ENCODE results near the gene PDE8B. TPM values are rescaled to one million over a fixed set of nuclear protein-coding genes. Genes with fewer than 3 reads are reported as not detected.

The PDE8B gene
- total RNA-seq, 1 experiment from 2014 or later = 0.07 TPM

DNA sequence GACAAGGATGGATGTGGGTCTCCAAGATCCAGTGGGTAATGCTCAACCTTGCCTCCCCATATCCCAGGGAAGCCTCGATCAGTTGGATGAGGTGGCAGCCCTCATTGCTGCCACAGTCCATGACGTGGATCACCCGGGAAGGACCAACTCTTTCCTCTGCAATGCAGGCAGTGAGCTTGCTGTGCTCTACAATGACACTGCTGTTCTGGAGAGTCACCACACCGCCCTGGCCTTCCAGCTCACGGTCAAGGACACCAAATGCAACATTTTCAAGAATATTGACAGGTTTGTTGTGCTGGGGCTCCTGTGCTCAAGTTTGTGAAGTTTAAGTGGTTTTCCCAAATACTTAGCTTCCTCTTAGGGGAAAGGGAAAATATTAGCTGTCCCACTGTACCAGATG, 207.7 kb downstream of the PDE8B start:
- Histone ChIP-seq H3K56ac (ENCODE audit: insufficient read length, low read depth, low read length) (no peak overlapping the region), H4K20me1 (ENCODE audit: control insufficient read depth, insufficient read depth, insufficient read length) (no peaks in the 10 kb centered on the region), H3K4me2 (ENCODE audit: insufficient read depth, insufficient read length, low read length) (no peak overlapping the region), H3K23me2 (ENCODE audit: insufficient read length, low read depth, low read length, poor library complexity, severe bottlenecking) (no peaks in the 10 kb centered on the region), H2AFZ (ENCODE audit: low read length) (no peak overlapping the region), H2AK5ac (ENCODE audit: insufficient read length, low read length) (no peak overlapping the region), H3K9ac (ENCODE audit: extremely low read depth, insufficient read length, low read length) (no peak overlapping the region), H3K23ac (ENCODE audit: insufficient read length, low read depth, low read length) (no peak overlapping the region), H4K91ac (ENCODE audit: insufficient read length, low read depth, low read length) (no peak overlapping the region), H2BK15ac (ENCODE audit: low read depth, low read length) (no peak overlapping the region), H3K18ac (ENCODE audit: insufficient read length, low read depth, low read length) (no peak overlapping the region), H3K4ac (ENCODE audit: low read depth, low read length) (no peak overlapping the region), H4K5ac (ENCODE audit: insufficient read length, low read depth, low read length) (no peak overlapping the region), H2BK120ac (ENCODE audit: low read depth, low read length, poor library complexity, severe bottlenecking) (no peak overlapping the region), H2BK12ac (ENCODE audit: insufficient read length, low read depth, low read length) (no peak overlapping the region), H2BK20ac (ENCODE audit: low read depth, low read length, poor library complexity, severe bottlenecking) (no peak overlapping the region), H4K8ac (replicated peaks; ENCODE audit: insufficient read length, low read depth, low read length) (no peak overlapping the region), H3K79me2 (ENCODE audit: insufficient read depth, low read length) (no peaks in the 10 kb centered on the region), H3K27ac (ENCODE audit: insufficient read length, low read depth, low read length) (no peak overlapping the region), H3K79me1 (ENCODE audit: insufficient read depth, low read depth, low read length, poor library complexity, severe bottlenecking) (no peaks in the 10 kb centered on the region), H2BK5ac (ENCODE audit: insufficient read length, low read length) (no peak overlapping the region), H3K4me1 (ENCODE audit: insufficient read depth, low read length) (no peaks in the 10 kb centered on the region), H3T11ph (ENCODE audit: low read length) (no peak overlapping the region), H3K27me3 (ENCODE audit: insufficient read depth, low read length) (no peaks in the 10 kb centered on the region), H3K9me3 (ENCODE audit: control insufficient read depth, low read depth, low read length) (no peaks in the 10 kb centered on the region), H3K14ac (ENCODE audit: insufficient read depth, low read length) (peak overlapping the region; percentile 63; the same call in 1 of the 2 replicates)
- TF ChIP-seq, protein P1, sequence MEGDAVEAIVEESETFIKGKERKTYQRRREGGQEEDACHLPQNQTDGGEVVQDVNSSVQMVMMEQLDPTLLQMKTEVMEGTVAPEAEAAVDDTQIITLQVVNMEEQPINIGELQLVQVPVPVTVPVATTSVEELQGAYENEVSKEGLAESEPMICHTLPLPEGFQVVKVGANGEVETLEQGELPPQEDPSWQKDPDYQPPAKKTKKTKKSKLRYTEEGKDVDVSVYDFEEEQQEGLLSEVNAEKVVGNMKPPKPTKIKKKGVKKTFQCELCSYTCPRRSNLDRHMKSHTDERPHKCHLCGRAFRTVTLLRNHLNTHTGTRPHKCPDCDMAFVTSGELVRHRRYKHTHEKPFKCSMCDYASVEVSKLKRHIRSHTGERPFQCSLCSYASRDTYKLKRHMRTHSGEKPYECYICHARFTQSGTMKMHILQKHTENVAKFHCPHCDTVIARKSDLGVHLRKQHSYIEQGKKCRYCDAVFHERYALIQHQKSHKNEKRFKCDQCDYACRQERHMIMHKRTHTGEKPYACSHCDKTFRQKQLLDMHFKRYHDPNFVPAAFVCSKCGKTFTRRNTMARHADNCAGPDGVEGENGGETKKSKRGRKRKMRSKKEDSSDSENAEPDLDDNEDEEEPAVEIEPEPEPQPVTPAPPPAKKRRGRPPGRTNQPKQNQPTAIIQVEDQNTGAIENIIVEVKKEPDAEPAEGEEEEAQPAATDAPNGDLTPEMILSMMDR (conservative IDR thresholded peaks at IDR 0.05) = no peak
- no CpG with 5 or more reads among the region's 5 CpGs for WGBS (ENCODE audit: extremely low coverage, insufficient read length, low lambda C conversion rate)
- Mint-ChIP-seq H3K36me3 (ENCODE audit: insufficient read depth in 1 of 3, low read depth in 3 of 3) (no peaks in the 10 kb centered on the region), H3K4me1 (no peaks in the 10 kb centered on the region), H3K4me3 (no peak overlapping the region), H3K27me3 (ENCODE audit: low read depth) (no peaks in the 10 kb centered on the region), H3K9me3 (no peaks in the 10 kb centered on the region; a peak in 1 of 5 replicates), H3K27ac (no peak overlapping the region)
- DNase-seq = no peak
